HCT116 (cell line): ENCODE data around the gene GLYATL3.

ENCODE experiments used
- EGR1 ChIP-seq: IDR thresholded peaks from 2 replicates; pipeline ENCODE4 v1.6.1; 2012; ENCODE audit warnings: low read depth
- EZH2 ChIP-seq: fragments of 200-600 bp; sonication (generic); IDR thresholded peaks from 2 replicates; pipeline ENCODE4 v1.6.1; 2017; ENCODE audit warnings: antibody characterized with exemption, mixed run types
- EZH2phosphoT487 ChIP-seq: fragments of 200-600 bp; IDR thresholded peaks from 2 replicates; pipeline ENCODE4 v1.6.1; 2018; ENCODE audit warnings: antibody characterized with exemption, borderline replicate concordance
- JUND ChIP-seq: IDR thresholded peaks from 2 replicates; pipeline ENCODE4 v1.6.1; 2012
- POLR2A ChIP-seq: IDR thresholded peaks from 2 replicates; pipeline ENCODE4 v1.7.0; 2011; ENCODE audit warnings: borderline replicate concordance; ENCODE audit not compliant: insufficient read depth, insufficient read length; ENCODE audit errors: extremely low read depth
- POLR2AphosphoS5 ChIP-seq: IDR thresholded peaks from 2 replicates; pipeline ENCODE4 v1.6.1; 2011; ENCODE audit warnings: mild to moderate bottlenecking, low read depth, low read length, moderate library complexity
- SRF ChIP-seq: IDR thresholded peaks from 2 replicates; pipeline ENCODE4 v1.6.1; 2012; ENCODE audit warnings: low read depth
- YY1 ChIP-seq: IDR thresholded peaks from 2 replicates; pipeline ENCODE4 v1.6.1; 2011; ENCODE audit warnings: low read length, low read depth, moderate library complexity, mild to moderate bottlenecking; ENCODE audit not compliant: insufficient replicate concordance; ENCODE audit errors: extremely low read depth
- ZFX ChIP-seq: fragments of 450-650 bp; IDR thresholded peaks from 2 replicates; pipeline ENCODE4 v1.6.1; 2017
- TF ChIP-seq, protein P1 (sequence below), 3 experiments: fragments of 200-600 bp in 1 of 3; sonication (generic) in 1 of 3; IDR thresholded peaks in 2 of 3; conservative IDR thresholded peaks in 1 of 3; 2 replicates each; pipeline ENCODE4 v1.5.1; 2012 to 2017; ENCODE audit warnings: low read depth in 2 of 3, low read length in 2 of 3, antibody characterized with exemption in 1 of 3, borderline replicate concordance in 1 of 3, control low read depth in 1 of 3, mild to moderate bottlenecking in 1 of 3, mixed read lengths in 1 of 3, mixed run types in 1 of 3, moderate library complexity in 1 of 3; ENCODE audit not compliant: insufficient read depth in 1 of 3

DNA sequence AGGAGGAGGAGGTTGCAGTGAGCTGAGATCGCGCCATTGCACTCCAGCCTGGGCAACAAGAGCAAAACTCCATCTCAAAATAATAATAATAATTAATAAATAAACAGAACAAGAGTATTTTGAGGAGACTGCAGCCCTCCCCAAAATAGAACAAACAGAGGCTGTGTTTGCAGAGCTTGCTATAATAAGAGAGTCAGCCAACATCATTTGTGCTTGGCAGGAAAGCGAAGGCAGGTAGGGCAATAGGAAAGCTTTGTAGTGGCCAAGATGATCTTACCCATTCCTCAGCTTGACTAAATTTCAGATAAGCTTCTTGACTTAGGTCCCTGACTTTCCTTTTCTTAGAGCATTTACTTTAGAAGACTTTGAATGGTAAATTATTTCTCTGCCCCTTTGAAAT, 57.5 kb downstream of the GLYATL3 start:
- TF ChIP-seq POLR2A (no peak), YY1 (no peak), JUND (no peak), SRF (no peak), EZH2 (no peak), ZFX (no peak), POLR2AphosphoS5 (no peak), EZH2phosphoT487 (no peak), EGR1 (no peak)
- TF ChIP-seq, protein P1, sequence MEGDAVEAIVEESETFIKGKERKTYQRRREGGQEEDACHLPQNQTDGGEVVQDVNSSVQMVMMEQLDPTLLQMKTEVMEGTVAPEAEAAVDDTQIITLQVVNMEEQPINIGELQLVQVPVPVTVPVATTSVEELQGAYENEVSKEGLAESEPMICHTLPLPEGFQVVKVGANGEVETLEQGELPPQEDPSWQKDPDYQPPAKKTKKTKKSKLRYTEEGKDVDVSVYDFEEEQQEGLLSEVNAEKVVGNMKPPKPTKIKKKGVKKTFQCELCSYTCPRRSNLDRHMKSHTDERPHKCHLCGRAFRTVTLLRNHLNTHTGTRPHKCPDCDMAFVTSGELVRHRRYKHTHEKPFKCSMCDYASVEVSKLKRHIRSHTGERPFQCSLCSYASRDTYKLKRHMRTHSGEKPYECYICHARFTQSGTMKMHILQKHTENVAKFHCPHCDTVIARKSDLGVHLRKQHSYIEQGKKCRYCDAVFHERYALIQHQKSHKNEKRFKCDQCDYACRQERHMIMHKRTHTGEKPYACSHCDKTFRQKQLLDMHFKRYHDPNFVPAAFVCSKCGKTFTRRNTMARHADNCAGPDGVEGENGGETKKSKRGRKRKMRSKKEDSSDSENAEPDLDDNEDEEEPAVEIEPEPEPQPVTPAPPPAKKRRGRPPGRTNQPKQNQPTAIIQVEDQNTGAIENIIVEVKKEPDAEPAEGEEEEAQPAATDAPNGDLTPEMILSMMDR (IDR thresholded peaks at IDR 0.05 in 2 of 3, conservative IDR thresholded peaks at IDR 0.05 in 1 of 3; ENCODE audit: borderline replicate concordance in 1 of 3, insufficient read depth in 1 of 3, low read depth in 2 of 3, low read length in 2 of 3): no peak
